ENCODE data around the gene IP6K1. TPM values are rescaled to one million over a fixed set of nuclear protein-coding genes. Genes with fewer than 3 reads are reported as not detected.

Gene IP6K1
- total and polyA plus RNA-seq, 2 experiments from 2014 or later = 10.7 to 35.5 TPM

GRCh38 chr3:49681232-49681522 is 105.2 kb downstream of the IP6K1 start:
- Histone ChIP-seq H4K20me1 (replicated peaks; ENCODE audit: insufficient read depth) (peaks cover 2% of the 10 kb centered on the region; the same call in 1 of the 2 replicates), H3K27me3 (ENCODE audit: insufficient read depth) (no peaks in the 10 kb centered on the region), H3K36me3 (ENCODE audit: insufficient read depth) (peaks cover 9% of the 10 kb centered on the region; the same call in 1 of the 2 replicates), H3K79me2 (replicated peaks; ENCODE audit: insufficient read depth) (no peaks in the 10 kb centered on the region), H3K4me1 (ENCODE audit: insufficient read depth) (no peaks in the 10 kb centered on the region), H3K27ac (ENCODE audit: low read depth) (no peak overlapping the region), H3K9me2 (ENCODE audit: insufficient read depth) (no peaks in the 10 kb centered on the region), H3K4me3 (no peak overlapping the region), H2AFZ (no peak overlapping the region), H3F3A (replicated peaks; ENCODE audit: low read depth) (no peaks in the 10 kb centered on the region), H3K4me2 (no peak overlapping the region)
- TF ChIP-seq ZNF331 (CRISPR knock-in tag; IDR thresholded peaks at IDR 0.05; ENCODE audit: low read depth) = no peak
- TF ChIP-seq POLR2AphosphoS5 (IDR thresholded peaks at IDR 0.05; ENCODE audit: low read depth) = no peak
- no peak for TF ChIP-seq ZNF114 (CRISPR knock-in tag; IDR thresholded peaks at IDR 0.05)
- Mint-ChIP-seq H3K36me3 (ENCODE audit: low read depth) (peaks cover 61% of the 10 kb centered on the region), H3K9me3 (no peaks in the 10 kb centered on the region), H3K4me3 (no peak overlapping the region), H3K27ac (no peak overlapping the region), H3K27me3 (ENCODE audit: insufficient read depth, low read depth, poor library complexity) (peaks cover 2% of the 10 kb centered on the region), H3K4me1 (peaks cover 4% of the 10 kb centered on the region)
- ATAC-seq (no peak), DNase-seq (ENCODE audit: low spot score) (no peak)

GRCh38 chr3:49680493-49681231 is 105.7 kb downstream of the IP6K1 start:
- Histone ChIP-seq H3K27ac (ENCODE audit: low read depth) (no peak overlapping the region), H3K4me2 (no peak overlapping the region), H4K20me1 (replicated peaks; ENCODE audit: insufficient read depth) (peaks cover 4% of the 10 kb centered on the region; the same call in 1 of the 2 replicates), H3K79me2 (replicated peaks; ENCODE audit: insufficient read depth) (no peaks in the 10 kb centered on the region), H3K4me1 (ENCODE audit: insufficient read depth) (no peaks in the 10 kb centered on the region), H3K9me2 (ENCODE audit: insufficient read depth) (no peaks in the 10 kb centered on the region), H3K36me3 (ENCODE audit: insufficient read depth) (peaks cover 9% of the 10 kb centered on the region; the same call in 1 of the 2 replicates), H2AFZ (no peak overlapping the region), H3K27me3 (ENCODE audit: insufficient read depth) (no peaks in the 10 kb centered on the region), H3F3A (replicated peaks; ENCODE audit: low read depth) (no peaks in the 10 kb centered on the region), H3K4me3 (no peak overlapping the region)
- ATAC-seq = no peak
- DNase-seq (ENCODE audit: low spot score) = no peak
- no peak overlapping the region for H3K4me3 Mint-ChIP-seq
- no peaks in the 10 kb centered on the region for H3K9me3 Mint-ChIP-seq
- peaks cover 67% of the 10 kb centered on the region for H3K36me3 Mint-ChIP-seq (ENCODE audit: low read depth)
- H3K27me3 Mint-ChIP-seq (ENCODE audit: insufficient read depth, low read depth, poor library complexity) = peaks cover 2% of the 10 kb centered on the region
- H3K27ac Mint-ChIP-seq = no peak overlapping the region
- H3K4me1 Mint-ChIP-seq = peaks cover 4% of the 10 kb centered on the region
- TF ChIP-seq REST (IDR thresholded peaks at IDR 0.05; ENCODE audit: unreplicated experiment) (no peak), ZNF462 (CRISPR knock-in tag; IDR thresholded peaks at IDR 0.05) (no peak), CREB1 (CRISPR knock-in tag; IDR thresholded peaks at IDR 0.05; ENCODE audit: low read depth) (no peak), EZH2 (IDR thresholded peaks at IDR 0.05; ENCODE audit: low read depth, unreplicated experiment) (no peak), EZH2phosphoT487 (IDR thresholded peaks at IDR 0.05; ENCODE audit: unreplicated experiment) (no peak), ETS1 (IDR thresholded peaks at IDR 0.05) (no peak), POLR2AphosphoS5 (IDR thresholded peaks at IDR 0.05; ENCODE audit: low read depth) (no peak), NANOG (IDR thresholded peaks at IDR 0.05; ENCODE audit: borderline replicate concordance) (no peak), STAT1 (IDR thresholded peaks at IDR 0.05; ENCODE audit: unreplicated experiment) (no peak)

Measured in GM23338 (cell line).